PFSK-1 (cell line): Measurements from ENCODE around the gene PHAF1.

ENCODE experiments used
- FOXP2 ChIP-seq: optimal IDR thresholded peaks from 2 replicates; pipeline ENCODE3; 2011; ENCODE audit warnings: borderline replicate concordance, control low read depth, inconsistent platforms; ENCODE audit not compliant: insufficient read depth; ENCODE audit errors: extremely low read length, extremely low read depth
- POLR2AphosphoS5 ChIP-seq: IDR thresholded peaks from 2 replicates; pipeline ENCODE4 v1.6.1; 2012; ENCODE audit warnings: low read depth, mild to moderate bottlenecking, control low read depth, low read length, moderate library complexity
- REST ChIP-seq, 2 experiments: IDR thresholded peaks; 2 replicates each; pipeline versions ENCODE4 v1.6.1 to v1.8.0; 2011 to 2012; ENCODE audit warnings: low read depth in 2 of 2, low read length in 2 of 2, control low read depth in 1 of 2, inconsistent platforms in 1 of 2, mild to moderate bottlenecking in 1 of 2, moderate library complexity in 1 of 2; ENCODE audit not compliant: insufficient read depth in 1 of 2
- SIN3A ChIP-seq: IDR thresholded peaks from 2 replicates; pipeline ENCODE4 v1.6.1; 2012; ENCODE audit warnings: mild to moderate bottlenecking, low read length, moderate library complexity, borderline replicate concordance; ENCODE audit not compliant: insufficient read depth
- TAF1 ChIP-seq: IDR thresholded peaks from 2 replicates; pipeline ENCODE4 v1.6.1; 2012; ENCODE audit warnings: low read length, control low read depth, borderline replicate concordance; ENCODE audit not compliant: insufficient read depth

Gene PHAF1

GRCh38 chr16:67197704-67198103 lies 88.0 kb downstream of the PHAF1 start:
- TF ChIP-seq POLR2AphosphoS5 (no peak), FOXP2 (no peak), REST (IDR thresholded peaks at IDR 0.05; ENCODE audit: insufficient read depth in 1 of 2, low read depth in 2 of 2, low read length in 2 of 2) (no peak), TAF1 (no peak), SIN3A (no peak)
